Transverse colon (tissue), 4 donors: ENCODE measurements around the gene CDH13. TPM values are rescaled to one million over a fixed set of nuclear protein-coding genes. Genes with fewer than 3 reads are reported as not detected.

Experiments used
- DNase-seq: peaks from one replicate; pipeline ENCODE4 v3.0.0-alpha.2; 2019
- H3K27ac ChIP-seq, 4 donors: fragments of 200-600 bp; sonication (generic); 2 replicates each; pipeline ENCODE4 v1.5.1; 2016 to 2018; ENCODE audit warnings: inconsistent platforms in 4 of 4
- H3K27me3 ChIP-seq: fragments of 200-600 bp; sonication (generic); 2 replicates; pipeline ENCODE4 v1.5.1; 2017; ENCODE audit warnings: inconsistent platforms
- H3K36me3 ChIP-seq, 4 donors: fragments of 200-600 bp; sonication (generic); 2 replicates each; pipeline ENCODE4 v1.5.1; 2017 to 2019; ENCODE audit warnings: inconsistent platforms in 4 of 4
- H3K4me1 ChIP-seq, 4 donors: fragments of 200-600 bp; sonication (generic); 2 replicates each; pipeline ENCODE4 v1.5.1; 2017 to 2020; ENCODE audit warnings: inconsistent platforms in 4 of 4
- H3K4me3 ChIP-seq, 4 donors: fragments of 200-600 bp; sonication (generic); 1 replicate in 1 of 4; 2 replicates in 3 of 4; pipeline versions ENCODE4 v1.5.1 to v1.6.1; 2017 to 2019; ENCODE audit warnings: inconsistent platforms in 4 of 4
- H3K9me3 ChIP-seq, 2 donors: fragments of 200-600 bp; sonication (generic); 2 replicates each; pipeline ENCODE4 v1.5.1; 2017 to 2019; ENCODE audit warnings: inconsistent platforms in 2 of 2
- EP300 ChIP-seq: sonication (generic); formaldehyde crosslinking; IDR thresholded peaks from one replicate; pipeline ENCODE4 v1.6.1; 2017; ENCODE audit warnings: antibody characterized with exemption, low read depth
- POLR2A ChIP-seq: fragments of 450-650 bp; IDR thresholded peaks from one replicate; pipeline ENCODE4 v1.6.1; 2016; ENCODE audit warnings: antibody characterized with exemption, mild to moderate bottlenecking, moderate library complexity
- POLR2AphosphoS5 ChIP-seq, 3 donors: sonication (generic); formaldehyde crosslinking; IDR thresholded peaks; one replicate each; pipeline ENCODE4 v1.6.1; 2016; ENCODE audit warnings: antibody characterized with exemption in 3 of 3
- WGBS, 2 donors: methylation state at CpG; one replicate each; pipeline ENCODE4 v1.1.5; 2018; ENCODE audit warnings: low coverage in 1 of 2; 5-methylcytosine and 5-hydroxymethylcytosine counted together
- in situ Hi-C, 4 donors: fragments of 200-750 bp; cut with MboI; loops; one replicate each; pipeline versions ENCODE4 v1.15.0 to v1.15.1; 2017; ENCODE audit warnings: low sequenced_read_pairs in 3 of 4, low pct_ligation_motif_present in 1 of 4, low pct_unique_long_range_greater_than_20kb in 1 of 4
- intact Hi-C: fragments of 100-400 bp; cut with DNase I; formaldehyde crosslinking; loops from one replicate; pipeline ENCODE4 v1.15.1; 2023; ENCODE audit warnings: low total_unique reads
- total RNA-seq, 4 donors: library from RNA; depleted of rRNA; stranded (reverse); fragments of >200 nt; gene quantifications; one replicate each; pipeline ENCODE4 v1.1.0, GENCODE V29; 2016
- TF ChIP-seq, protein P1 (sequence below), 5 experiments: fragments of 200-600 bp in 3 of 5; fragments of 450-650 bp in 2 of 5; sonication (generic) in 3 of 5; IDR thresholded peaks; 1 replicate in 2 of 5; 2 replicates in 3 of 5; pipeline ENCODE4 v1.5.1; 2016 to 2017; ENCODE audit warnings: antibody characterized with exemption in 5 of 5, inconsistent platforms in 3 of 5, mild to moderate bottlenecking in 2 of 5, moderate library complexity in 1 of 5

The CDH13 gene
- total RNA-seq, 4 donors from 2014 or later: 3.8 to 28.1 (median 5.8) TPM

GRCh38 chr16:83810901-83811300, 1184.1 kb downstream of the CDH13 start:
- 60 to 93% methylated on average over 1 of the region's 1 CpG for WGBS, 2 donors
- no peak overlapping the region for H3K27ac ChIP-seq
- H3K4me3 ChIP-seq: no peak overlapping the region
- intact Hi-C loops: no loop called here
- no peaks in the 10 kb centered on the region for H3K36me3 ChIP-seq
- TF ChIP-seq POLR2A (no peak), POLR2AphosphoS5 (IDR thresholded peaks at IDR 0.05) (no peak), EP300 (no peak)
- TF ChIP-seq, protein P1, sequence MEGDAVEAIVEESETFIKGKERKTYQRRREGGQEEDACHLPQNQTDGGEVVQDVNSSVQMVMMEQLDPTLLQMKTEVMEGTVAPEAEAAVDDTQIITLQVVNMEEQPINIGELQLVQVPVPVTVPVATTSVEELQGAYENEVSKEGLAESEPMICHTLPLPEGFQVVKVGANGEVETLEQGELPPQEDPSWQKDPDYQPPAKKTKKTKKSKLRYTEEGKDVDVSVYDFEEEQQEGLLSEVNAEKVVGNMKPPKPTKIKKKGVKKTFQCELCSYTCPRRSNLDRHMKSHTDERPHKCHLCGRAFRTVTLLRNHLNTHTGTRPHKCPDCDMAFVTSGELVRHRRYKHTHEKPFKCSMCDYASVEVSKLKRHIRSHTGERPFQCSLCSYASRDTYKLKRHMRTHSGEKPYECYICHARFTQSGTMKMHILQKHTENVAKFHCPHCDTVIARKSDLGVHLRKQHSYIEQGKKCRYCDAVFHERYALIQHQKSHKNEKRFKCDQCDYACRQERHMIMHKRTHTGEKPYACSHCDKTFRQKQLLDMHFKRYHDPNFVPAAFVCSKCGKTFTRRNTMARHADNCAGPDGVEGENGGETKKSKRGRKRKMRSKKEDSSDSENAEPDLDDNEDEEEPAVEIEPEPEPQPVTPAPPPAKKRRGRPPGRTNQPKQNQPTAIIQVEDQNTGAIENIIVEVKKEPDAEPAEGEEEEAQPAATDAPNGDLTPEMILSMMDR (IDR thresholded peaks at IDR 0.05): no peak
- H3K4me1 ChIP-seq: peaks cover 16 to 47% (median 23%) of the 10 kb centered on the region in 4 donors
- H3K9me3 ChIP-seq: no peaks in the 10 kb centered on the region
- no peaks in the 10 kb centered on the region for H3K27me3 ChIP-seq
- in situ Hi-C loops: loop anchor here in 3 of 4 donors (25.0 kb wide), 2 partner anchors 251 to 376 kb away; partner anchors contain the start of genes ADAD2 (in 1 of the 3) and TAF1C (in 1 of the 3)
- DNase-seq: no peak

DNA sequence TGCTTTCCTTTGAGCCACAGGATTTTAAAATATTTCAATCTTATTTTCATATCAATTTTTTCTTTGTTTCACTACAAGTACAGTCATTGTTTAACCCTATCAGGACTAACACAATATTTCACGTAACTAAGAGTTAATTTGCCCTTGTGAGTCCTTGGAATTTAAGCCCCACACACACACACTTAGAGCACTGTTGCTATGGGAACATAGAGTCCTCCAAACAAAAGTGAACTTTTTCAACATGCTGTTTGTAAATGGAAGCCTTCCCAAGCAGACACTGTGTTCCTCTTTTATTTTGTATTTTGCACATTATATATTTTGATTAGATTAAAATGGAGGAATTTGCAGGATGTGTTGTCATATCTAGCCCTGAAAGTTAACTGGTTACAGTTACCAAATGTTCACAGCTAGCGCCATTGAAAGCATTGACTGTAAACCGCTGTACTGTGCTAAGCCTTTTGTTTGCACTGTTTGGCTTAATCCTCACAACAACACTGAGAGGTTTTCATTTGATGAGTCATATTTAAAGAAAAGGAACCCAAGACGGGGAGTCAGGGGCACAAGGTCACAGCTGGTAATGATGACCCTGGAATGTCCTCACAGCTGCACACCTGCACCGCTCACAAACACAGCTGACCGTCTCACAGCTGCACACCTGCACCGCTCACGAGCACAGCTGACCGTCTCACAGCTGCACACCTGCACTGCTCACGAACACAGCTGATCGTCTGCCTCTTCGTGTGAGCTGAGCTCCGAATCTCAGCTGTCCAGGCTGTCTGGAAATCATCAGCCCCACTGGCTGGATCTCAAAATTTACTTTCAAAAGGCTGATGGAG, 1187.3 kb downstream of the CDH13 start:
- in situ Hi-C loops (loop anchor here in 3 of 4 donors (25.0 kb wide), 2 partner anchors 248 to 373 kb away; partner anchors contain the start of genes ADAD2 (in 1 of the 3) and TAF1C (in 1 of the 3)), intact Hi-C loops (no loop called here)
- Histone ChIP-seq H3K4me1 (peaks cover 9 to 40% (median 20%) of the 10 kb centered on the region in 4 donors), H3K27me3 (no peaks in the 10 kb centered on the region), H3K4me3 (peak overlapping the region in 1 of 4 donors; percentile 6), H3K27ac (peak overlapping the region; percentile 45 to 67 (median 60)), H3K36me3 (no peaks in the 10 kb centered on the region), H3K9me3 (no peaks in the 10 kb centered on the region)
- WGBS, 2 donors: 23 to 57% methylated on average over 8 to 13 of the region's 13 CpGs
- peak; percentile 52 for DNase-seq
- TF ChIP-seq EP300: no peak
- TF ChIP-seq, protein P1 (IDR thresholded peaks at IDR 0.05): no peak
- TF ChIP-seq POLR2AphosphoS5 (IDR thresholded peaks at IDR 0.05): peak in 1 of 3 donors; percentile 5
- no peak for TF ChIP-seq POLR2A

GRCh38 chr16:83814659-83814985, 1187.9 kb downstream of the CDH13 start:
- Histone ChIP-seq H3K27ac (peak overlapping the region; percentile 27 to 67 (median 60)), H3K9me3 (no peaks in the 10 kb centered on the region), H3K36me3 (no peaks in the 10 kb centered on the region), H3K4me3 (peak overlapping the region in 1 of 4 donors; percentile 6), H3K27me3 (no peaks in the 10 kb centered on the region), H3K4me1 (peaks cover 7 to 35% (median 18%) of the 10 kb centered on the region in 4 donors)
- no peak for DNase-seq
- in situ Hi-C loops: loop anchor here in 3 of 4 donors (25.0 kb wide), 2 partner anchors 248 to 373 kb away; partner anchors contain the start of genes ADAD2 (in 1 of the 3) and TAF1C (in 1 of the 3)
- TF ChIP-seq POLR2AphosphoS5 (IDR thresholded peaks at IDR 0.05) (no peak), EP300 (no peak), POLR2A (no peak)
- TF ChIP-seq, protein P1 (IDR thresholded peaks at IDR 0.05): no peak
- WGBS, 2 donors: 62 to 64% methylated on average over 4 of the region's 4 CpGs
- intact Hi-C loops: no loop called here

DNA sequence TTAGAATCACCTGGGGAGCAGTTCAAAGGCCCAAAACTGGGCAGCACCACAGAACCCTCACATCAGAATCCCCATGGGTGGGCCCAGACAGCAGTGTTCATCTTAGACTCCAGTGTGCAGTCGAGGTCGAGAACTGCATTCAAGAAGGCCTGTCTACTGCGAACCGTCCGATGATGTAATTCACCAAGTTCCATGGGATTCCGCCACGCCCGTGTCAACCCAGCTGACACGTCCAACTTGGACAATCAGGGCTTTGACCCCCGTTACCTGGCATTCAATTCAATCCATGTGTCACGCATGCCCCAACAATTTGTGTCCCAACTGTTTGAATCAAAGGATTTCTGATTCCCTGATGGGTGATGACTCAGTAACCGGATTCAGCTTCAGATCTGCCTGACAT, 1190.3 kb downstream of the CDH13 start:
- no peaks in the 10 kb centered on the region for H3K27me3 ChIP-seq
- H3K4me3 ChIP-seq: no peak overlapping the region
- H3K9me3 ChIP-seq: no peaks in the 10 kb centered on the region
- in situ Hi-C loops (loop anchor here in 3 of 4 donors (25.0 kb wide), 2 partner anchors 245 to 370 kb away; partner anchors contain the start of genes ADAD2 (in 1 of the 3) and TAF1C (in 1 of the 3)), intact Hi-C loops (no loop called here)
- H3K36me3 ChIP-seq: no peaks in the 10 kb centered on the region
- DNase-seq: no peak
- 86 to 92% methylated on average over 6 to 7 of the region's 12 CpGs for WGBS, 2 donors
- no peak overlapping the region for H3K27ac ChIP-seq
- TF ChIP-seq, protein P1 (IDR thresholded peaks at IDR 0.05): no peak
- TF ChIP-seq POLR2AphosphoS5 (IDR thresholded peaks at IDR 0.05): no peak
- TF ChIP-seq POLR2A: no peak
- no peak for TF ChIP-seq EP300
- peaks cover 7 to 19% (median 13%) of the 10 kb centered on the region in 4 donors for H3K4me1 ChIP-seq
